ENCODE results near the gene ACTL7B.
"Not testable (repeated sequence)": the region's sequence is repeated elsewhere in the genome, so short reads cannot be mapped to it uniquely, and the experiment has no call there.

Gene ACTL7B

GRCh38 chr9:108855888-108856287 lies at the start of gene ACTL7B:
TSS of gene ACTL7B (minus strand) at chr9:108855986. CDS start at chr9:108855930, 56 bp downstream.
- no peak for DNase-seq

- no peak for DNase-seq
Measured at GRCh38 chr9:108905494-108905893, 49.7 kb upstream of the ACTL7B start.

GRCh38 chr9:108904161-108904560 lies 48.4 kb upstream of the ACTL7B start:
- no peak for DNase-seq

DNA sequence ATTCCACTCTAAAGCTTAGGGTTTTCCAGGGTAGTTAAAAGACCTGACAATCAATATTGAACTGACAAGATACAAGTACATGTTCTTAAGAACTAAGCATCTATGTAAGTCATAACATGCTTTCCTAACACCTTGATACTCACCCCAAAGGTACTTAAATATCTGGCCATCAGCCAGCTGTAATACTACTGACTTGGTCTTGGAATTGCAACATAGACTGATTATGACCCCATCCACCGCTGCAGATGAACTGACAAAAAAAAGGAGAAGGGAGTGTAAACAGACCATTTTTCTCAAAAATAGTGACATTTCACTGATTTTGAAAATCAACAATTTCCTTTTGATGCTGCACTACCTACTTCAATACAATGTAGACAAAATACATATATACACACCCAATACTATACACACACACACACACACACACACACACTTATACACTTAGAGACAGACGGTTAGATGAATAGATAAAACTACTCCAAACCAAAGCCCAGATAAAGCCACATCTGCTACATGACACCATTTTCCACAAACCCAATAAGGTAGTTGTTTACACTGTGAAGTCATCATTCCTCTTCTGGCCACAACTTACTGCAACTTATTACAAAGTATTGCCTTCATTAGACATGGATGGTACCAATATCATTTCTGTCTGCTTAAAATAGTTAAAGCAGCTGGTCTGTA lies 47.8 kb upstream of the ACTL7B start:
- no peak for DNase-seq

DNA sequence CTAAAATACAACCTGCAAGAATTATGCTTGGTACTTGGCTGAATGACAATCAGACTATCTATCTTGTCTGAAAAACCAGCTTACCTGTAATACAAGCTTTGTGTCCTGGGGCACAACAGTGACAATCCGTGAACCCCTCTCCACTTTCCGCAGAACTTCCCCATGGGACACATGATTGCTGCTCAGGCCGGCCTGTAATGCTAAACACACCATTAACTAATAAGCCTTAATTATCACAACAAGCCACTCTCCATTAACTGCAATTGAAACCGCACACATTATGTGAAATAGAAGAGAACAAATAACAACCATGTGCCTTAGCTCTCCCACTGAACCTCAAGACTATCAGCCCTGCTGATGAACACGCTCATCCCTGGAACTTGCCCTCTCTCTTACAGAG lies 44.4 kb upstream of the ACTL7B start:
- DNase-seq: no peak

GRCh38 chr9:108899023-108899695 lies 43.4 kb upstream of the ACTL7B start:
- DNase-seq: not testable (repeated sequence)

DNA sequence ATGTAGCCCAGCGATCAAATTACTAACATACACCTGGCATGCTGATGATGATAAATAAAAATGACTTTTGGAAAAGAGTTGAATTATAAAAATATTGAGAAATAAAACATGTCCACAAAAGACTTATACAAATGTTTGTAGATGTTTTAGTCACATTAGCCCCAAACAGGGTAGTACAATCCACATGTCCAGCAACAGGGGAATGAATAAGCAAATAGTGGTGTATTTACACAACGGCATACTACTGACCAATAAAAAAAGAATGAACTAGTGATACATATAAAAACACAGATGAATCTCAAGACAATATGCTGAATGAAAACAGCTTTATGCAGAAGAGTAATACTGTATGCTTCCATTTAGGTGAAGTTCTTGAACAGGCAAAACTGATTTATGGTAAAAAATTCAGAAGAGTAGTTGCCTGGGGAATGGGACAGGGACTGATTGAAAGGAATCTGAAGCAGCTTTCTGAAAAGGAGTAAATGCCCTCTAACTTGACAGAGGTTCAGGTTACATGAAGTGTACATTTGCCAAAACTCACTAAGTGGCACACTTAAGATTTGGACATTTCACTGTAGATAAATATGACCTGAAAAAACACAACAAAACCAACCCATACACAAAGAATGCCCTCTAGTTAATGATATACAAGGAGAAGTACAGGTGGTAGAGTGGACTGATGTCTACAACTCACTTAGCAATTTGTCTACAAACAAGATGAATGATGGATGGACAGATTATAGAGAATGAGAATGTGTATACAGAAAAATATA lies 41.7 kb upstream of the ACTL7B start:
- no peak for DNase-seq

DNA sequence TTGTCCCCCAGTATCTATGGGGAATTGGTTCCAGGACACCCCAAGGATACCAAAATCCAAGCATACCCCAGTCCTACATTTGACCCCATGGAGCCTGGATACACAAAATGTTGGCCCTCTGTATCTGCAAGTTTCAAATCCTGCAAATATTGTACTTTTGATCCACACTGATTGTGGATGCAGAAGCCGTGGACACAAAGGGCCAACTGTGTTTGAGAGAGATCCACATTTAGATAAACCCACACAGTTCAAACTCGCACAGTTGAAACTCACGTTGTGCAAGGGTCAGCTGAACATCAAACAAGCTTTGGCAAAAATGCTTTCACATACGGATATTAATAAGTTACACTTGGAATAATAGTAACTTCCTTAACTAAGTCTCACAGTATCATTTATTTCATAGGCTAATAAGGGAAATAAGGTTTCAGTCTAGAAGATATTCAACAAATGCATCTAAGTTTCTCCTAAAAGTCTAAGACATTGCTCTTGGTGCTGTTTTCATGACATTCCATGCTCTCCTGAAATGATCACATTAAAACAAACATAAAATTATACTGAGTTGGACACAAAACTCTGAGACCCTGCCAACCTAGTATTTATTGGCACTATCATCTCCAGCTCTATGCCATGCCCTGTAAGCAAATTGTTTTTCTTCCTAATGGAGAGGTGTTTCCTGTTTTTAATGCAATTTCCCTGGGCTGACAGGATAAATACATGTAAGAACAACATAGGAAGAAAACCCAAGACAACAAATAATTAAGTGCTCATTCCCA lies 38.6 kb upstream of the ACTL7B start:
- no peak for DNase-seq

GRCh38 chr9:108889649-108890067 lies 33.9 kb upstream of the ACTL7B start:
- peak in 1 of 2 experiments; percentile 6 for DNase-seq

DNA sequence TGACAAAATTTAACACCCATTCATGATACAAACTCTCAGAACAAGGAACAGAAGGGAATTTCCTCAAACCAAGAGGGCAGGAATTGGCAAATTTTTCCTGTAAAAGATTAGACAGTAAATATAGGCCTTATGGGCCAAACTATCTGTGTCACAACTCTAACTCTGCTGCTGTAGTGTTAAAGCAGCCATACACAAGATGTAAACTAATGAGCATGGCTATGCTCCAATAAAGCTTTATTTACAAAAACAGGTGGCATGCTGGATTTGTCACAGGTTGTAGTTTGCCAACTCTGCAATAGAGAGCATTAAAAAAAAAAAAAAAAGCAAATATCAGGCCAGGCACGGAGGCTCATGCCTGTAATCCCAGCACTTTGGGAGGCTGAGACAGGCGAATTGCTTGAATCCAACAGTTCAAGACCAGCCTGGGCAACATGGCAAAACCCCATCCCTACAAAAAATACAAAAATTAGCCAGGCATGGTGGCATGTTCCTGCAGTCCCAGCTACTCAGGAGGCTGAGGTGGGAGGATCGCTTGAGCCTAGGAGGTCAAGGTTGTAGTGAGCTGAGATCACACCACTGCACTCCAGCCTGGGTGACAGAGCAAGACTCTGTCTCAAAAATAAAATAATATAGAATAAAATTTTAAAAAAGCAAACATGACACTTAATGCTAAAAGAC lies 30.9 kb upstream of the ACTL7B start:
- DNase-seq: peak in 1 of 2 experiments; percentile 37

DNA sequence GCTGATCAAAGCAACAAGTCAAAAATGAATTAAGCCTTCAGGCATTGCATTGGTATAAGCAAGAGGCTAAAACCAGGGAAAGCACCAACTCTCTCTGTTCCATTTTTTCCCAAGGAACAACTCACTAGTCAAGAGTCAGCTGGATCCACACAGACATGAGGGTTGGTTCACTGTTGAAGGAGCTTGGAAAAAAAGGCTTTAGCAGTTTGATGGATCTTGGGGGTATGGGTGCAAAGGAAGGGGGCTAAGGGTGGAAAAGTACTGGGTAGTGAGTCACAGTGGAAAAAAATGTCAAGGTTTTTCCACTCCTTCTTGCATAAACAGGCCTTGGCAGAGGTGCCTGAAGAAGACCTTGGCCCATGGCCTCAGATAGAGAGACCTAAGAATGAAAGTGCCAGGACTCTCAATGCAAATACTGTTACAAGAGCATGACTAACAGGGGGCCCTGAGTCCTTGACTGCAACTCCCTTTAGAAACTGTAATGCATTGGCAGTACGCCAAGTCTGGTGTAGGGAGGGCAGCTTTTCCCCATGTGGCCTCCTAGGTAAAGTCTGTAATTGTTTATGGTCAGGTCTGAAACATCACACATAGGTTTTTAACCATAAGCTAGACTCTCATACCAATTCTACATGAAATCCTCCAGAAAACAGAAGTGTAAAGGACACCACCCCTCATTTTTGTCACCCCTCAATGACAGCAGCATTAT lies 30.0 kb upstream of the ACTL7B start:
- peak; percentile 55 to 69 for DNase-seq

DNA sequence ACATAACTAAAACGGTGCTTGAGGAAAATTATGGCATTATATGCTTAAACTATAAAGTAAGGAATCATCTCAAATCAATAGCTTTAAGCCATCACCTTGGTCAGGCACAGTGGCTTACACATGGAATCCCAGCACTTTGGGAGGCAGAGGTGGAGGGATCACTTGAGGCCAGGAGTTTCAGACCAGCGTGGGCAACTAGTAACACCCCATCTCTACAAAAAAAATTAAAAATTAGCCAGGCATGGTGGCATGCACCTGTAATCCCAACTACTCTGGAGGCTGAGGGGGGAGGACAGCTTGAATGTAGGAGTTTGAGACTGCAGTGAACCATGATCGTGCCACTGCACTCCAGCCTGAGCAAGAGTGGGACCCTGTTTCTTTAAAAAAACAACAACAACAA lies 28.9 kb upstream of the ACTL7B start:
- DNase-seq: no peak

GRCh38 chr9:108883085-108883484 lies 27.3 kb upstream of the ACTL7B start:
- no peak for DNase-seq

- DNase-seq: no peak
Measured at GRCh38 chr9:108882052-108882888, 26.5 kb upstream of the ACTL7B start.

GRCh38 chr9:108880738-108881316 lies 25.0 kb upstream of the ACTL7B start:
- no peak for DNase-seq

GRCh38 chr9:108877524-108877923 lies 21.7 kb upstream of the ACTL7B start:
- DNase-seq: no peak

DNA sequence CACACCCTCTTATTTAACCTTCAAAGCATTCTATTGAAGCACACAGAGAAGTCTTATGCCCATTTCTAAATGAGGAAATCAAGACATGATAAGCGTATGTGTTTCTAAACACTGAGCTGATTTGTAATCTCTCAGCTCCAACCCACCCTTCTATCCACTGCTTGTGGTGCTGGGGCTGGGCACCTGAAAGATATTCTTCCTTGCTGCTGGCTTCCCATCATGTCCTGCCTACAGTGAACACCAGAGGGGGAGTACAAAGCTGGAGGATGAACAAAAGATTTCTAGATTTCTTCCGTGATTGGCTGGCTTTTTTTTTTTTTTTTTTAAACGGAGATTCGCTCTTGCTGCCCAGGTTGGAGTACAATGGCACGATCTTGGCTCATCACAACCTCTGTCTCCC lies 20.6 kb upstream of the ACTL7B start:
- no peak for DNase-seq

DNA sequence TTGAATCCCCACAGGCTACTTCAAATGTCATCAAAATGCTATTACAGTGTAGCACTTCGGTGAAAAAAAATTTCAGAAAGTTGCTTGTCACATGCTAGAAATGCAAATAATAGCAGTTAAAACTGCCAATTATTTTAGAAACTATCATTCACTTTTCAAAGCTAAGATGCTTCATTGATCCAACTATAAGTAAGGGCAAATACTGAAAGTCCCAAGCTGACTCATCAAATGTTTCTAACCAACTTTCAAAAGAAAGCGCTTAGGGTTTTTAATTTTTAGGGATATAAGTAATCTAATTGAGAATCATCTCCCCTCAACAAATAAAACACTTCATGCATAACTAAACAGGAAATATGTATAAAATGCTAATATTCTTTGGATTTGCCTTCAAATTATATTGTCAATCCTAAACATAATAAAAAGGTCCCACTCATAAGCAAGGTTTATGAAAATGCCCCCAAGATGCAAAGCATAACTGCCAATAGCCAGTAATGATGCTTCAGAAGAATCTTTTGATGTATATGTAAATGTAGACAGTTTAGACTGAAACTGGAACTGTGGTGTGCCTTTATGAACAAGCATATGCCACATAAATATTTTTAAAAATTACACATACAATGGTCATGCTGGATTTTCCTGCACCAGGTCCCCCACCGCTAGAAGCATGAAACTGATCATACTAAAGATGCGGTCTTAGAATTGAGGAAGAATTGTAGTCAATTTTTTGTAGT lies 18.4 kb upstream of the ACTL7B start:
- DNase-seq: no peak

DNA sequence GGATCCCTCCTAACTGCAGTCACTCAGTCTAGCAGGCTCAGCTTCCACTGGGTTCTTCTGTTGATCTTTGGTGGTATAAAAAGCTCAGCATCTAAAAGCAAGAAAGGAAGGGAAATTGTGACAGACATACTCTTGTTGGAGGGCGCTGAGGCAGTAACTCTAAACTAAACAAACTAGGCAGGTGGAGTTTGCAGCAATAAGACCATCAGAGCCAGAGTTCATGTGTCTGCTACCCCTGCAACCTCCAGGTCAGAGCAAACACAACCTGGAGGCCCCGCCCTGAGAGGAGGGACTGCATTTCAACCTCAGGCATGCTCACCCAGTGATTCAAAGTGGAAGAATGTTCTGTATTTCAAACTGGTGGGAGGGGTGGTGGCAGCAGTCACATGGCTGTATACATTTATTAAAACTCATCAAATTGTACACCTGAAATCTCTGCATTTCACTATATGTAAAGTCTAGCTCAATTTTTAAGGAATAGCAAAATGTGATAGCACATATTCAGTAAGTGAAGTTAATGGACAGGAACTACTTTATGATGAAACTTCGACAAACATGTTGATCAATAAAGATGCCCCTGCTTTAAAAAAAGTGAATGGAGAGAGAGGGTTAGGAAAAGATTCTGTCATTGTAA lies 13.4 kb upstream of the ACTL7B start:
- no peak for DNase-seq
